GM18907 (cell line): ENCODE data around the gene FXYD5.

ENCODE experiments used
- ATAC-seq: cut with Tn5 transposase; IDR thresholded peaks from one replicate; pipeline ENCODE4 v1.9.1; 2021; ENCODE audit warnings: mild to moderate bottlenecking, moderate library complexity; ENCODE audit not compliant: unreplicated experiment

Gene FXYD5

DNA sequence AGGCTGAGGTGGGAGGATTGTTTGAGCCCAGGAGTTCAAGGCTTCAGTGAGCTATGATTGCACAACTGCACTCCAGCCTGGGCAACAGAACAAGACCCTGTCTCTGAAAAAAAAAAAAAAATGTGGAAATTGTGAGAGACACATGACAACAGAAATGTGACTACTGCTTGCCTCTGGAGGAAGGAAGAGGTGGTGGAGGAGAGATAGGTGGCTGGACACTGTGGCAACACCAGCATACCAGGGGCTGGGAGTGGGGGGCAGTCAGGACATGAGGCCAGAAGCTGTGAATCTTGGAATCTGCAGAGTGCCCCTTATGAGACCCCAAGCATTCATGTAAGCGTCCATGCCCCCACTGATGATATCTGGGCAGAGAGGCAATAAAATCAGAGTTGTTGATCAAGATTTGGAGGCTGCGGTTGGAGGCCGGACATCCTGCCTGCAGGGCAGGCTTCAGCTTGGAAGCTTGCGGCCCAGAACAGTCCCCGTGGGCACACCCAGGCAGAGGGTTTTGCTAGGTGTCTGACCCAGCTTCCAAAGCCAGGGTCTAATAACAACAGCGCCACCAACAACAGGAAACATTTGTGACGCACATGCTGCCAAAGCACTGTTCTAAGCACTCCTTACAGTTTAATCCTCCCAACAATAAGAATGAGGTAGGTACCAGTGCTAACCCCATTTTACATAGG lies 57.2 kb downstream of the FXYD5 start:
- no peak for ATAC-seq

DNA sequence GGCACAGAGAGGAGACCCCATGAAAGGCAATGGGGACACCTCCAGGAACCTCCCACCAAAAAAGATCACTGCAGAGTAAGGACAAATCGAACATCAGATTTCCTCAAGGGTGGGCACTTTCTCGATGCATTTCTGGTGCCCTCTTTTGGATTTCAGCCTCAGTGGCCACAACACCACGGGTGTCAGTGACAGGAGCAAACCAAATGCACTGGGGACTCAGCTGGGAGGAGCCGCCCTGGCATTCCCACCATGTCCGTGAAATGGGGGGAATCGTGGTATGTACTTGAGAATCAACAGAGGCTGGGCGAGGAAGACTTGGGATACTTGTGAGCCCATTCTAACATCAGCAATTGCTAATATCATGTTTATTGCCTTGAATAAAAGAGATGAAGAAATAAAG lies 57.7 kb downstream of the FXYD5 start:
- ATAC-seq, result no peak

DNA sequence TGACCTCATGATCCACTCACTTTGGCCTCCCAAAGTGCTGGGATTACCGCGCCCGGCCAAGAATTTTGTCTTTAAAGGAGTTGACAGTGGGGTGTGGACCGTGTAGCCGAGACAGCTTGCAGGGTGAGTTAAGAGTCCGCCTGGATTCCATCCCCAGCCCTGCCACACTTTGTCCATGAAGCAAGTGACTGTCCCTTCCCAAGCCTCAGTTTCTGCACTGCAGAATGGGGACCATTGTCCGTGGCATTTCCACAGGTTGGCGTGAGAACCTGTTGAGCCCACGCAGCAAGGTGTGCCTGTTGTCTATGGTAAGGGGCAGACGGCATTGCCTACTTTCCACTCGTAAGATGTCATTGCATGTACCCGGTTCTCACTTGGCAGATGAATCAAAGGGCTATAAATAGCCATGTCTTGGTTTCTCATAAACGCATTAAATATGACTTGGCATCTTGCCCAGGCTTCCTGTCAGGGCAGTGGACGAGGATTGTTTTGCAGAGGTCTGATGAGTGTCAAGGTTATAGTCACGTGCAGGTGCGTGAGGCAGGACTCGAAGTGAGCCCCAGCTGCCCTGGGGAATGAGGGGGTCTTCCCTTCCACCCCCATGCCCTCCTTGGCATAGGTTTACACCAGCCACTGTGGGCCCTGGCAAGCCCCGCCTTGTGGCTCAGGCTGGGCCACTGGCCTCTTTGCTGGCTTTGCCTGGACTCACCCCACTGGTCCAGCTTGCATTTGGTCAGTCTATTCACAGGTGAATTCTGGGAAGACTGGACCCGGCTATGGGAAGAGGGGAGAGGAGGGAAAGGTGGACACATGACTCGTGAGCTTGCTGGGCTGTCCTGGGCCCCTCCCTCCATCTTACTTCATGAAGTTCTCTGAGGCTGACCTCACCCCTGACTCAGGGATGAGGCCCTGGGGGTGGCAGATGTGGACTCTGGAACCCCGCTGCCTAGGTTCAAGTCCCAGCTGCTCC lies 59.4 kb downstream of the FXYD5 start:
- ATAC-seq, result peak; percentile 70

DNA sequence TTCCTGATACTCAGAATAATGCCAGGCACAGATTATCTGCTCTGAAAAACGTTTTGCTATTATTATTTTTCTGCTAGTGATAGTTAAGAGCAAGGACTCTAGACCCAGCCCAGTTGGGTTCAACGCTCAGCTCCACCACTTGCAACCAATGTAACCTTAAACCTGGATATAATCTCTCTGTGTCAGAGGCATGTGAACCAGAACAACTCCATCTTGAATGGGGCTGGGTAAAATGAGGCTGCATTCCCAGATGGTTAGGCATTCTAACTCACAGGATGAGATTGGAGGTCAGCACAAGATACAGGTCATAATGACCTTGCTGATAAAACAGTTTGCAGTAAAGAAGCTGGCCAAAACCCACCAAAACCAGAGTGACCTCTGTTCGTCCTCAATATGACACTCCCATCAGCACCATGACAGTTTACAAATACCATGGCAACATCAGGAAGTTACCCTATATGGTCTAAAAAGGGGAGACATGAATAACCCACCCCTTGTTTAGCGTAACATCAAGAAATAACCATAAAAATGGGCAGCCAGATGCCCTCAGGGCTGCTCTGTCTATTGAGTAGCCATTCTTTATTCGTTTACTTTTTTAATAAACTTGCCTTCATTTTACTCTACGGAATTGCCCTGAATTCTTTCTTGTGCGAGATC lies 60.4 kb downstream of the FXYD5 start:
- ATAC-seq, result no peak

DNA sequence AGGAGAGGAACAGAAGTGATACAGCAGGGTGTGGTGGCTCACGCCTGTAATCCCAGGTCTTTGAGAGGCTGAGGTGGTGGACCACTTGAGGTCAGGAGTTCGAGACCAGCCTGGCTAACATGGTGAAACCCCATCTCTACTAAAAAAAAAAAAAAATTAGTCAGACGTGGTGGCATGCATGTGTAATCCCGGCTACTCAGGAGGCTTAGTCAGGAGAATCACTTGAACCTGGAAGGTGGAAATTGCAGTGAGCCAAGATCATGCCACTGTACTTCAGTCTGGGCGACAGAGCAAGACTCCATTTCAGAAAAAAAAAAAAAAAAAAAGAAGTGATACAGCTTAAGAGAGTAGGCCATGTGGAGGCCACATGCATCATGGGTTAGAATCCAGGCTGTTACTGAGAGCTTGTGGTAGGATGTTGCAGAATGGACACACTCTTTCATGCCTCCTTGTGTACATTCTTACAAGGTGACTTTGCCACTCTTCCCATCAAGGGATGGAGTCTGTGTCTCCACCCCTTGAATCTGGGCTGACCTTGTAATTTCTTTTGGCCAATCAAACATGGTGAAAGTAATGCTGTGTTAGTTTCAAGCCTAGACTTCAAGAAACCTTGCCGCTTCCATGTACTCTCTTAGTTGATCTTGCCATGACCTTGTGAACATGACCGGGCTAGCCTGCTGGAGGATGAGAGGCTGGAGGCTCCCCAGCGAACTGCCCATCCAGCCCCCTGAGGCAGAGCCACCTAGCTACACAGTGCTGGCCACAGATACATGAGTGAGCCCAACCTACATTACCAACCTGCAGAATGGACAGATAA lies 61.7 kb downstream of the FXYD5 start:
- no peak for ATAC-seq

DNA sequence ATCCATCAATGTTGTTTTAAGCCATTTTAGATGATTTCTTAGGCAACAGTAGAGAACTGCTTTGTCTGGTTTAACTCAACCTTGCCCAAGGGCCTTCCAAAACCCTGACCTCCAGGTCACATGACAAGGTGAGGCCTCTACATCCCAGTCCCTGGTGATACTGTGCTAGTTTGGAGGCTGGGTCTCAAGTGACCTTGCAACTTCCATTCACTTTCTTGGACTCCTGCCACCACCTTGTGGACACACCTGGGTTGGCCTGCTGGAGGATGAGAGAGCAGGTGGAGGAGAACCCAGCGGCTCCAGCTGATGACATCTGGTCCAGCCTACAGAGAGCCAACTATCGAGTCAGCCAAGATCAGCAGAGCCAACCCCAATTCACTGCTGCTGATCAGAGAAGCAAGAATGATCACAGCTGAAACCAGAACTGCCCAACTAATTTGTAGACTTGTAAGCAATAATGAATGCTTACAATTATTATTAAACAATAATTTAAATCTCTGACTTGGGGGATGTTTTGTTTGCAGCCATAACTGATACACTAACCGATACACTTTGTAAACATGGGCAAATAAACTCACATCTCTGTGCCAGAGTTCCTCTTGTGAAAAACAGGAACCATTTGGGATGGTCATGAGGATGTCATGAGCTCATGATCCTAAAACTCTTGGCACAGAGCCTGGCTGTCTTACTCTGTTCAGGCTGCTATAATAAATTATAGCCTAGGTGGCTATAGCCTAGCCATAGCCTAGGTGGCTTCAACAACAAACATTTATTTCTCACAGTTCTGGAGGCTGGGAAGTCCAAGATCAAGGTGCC lies 62.5 kb downstream of the FXYD5 start:
- ATAC-seq, result no peak

DNA sequence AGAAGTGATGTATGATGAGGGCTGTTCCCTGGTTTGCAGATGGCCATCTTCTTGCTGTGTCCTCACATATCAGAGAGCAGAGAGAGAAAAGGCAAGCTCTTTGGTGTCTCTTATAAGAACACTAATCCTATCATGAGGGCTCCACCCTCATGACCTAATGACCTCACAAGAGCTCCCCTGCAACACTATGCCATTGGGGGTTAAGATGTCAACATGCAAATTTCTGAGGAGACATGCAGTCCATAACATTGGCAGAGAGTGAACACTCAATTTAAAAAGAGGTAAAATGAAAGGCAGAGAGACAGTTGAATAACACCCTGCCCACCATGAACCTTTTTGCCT lies 63.1 kb downstream of the FXYD5 start:
- no peak for ATAC-seq

DNA sequence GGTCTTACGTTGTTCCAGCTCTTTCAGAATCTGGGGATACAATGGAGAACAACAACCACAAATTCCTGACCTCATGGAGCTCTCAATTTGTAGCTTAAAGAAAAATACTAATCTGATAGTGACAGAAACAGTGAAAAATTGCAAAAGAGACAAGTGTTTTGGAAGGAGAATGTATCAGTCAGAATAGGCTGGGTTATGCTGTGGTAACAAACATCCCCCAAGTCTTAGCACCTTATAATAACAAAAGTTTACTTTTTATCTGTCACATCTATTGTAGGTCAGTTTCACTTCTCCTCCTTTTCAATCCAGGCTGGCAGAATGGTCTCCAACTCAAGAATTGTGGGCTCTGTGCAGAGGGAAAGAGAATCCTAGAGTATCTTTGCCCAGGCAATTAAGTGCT lies 64.5 kb downstream of the FXYD5 start:
- no peak for ATAC-seq
